ENCODE results near the gene ST14. TPM values are rescaled to one million over a fixed set of nuclear protein-coding genes. Genes with fewer than 3 reads are reported as not detected.
"Not testable (repeated sequence)": the region's sequence is repeated elsewhere in the genome, so short reads cannot be mapped to it uniquely, and the experiment has no call there.

Gene ST14
- total and polyA plus RNA-seq, 2 donors, result 13.7 to 28.6 TPM

DNA sequence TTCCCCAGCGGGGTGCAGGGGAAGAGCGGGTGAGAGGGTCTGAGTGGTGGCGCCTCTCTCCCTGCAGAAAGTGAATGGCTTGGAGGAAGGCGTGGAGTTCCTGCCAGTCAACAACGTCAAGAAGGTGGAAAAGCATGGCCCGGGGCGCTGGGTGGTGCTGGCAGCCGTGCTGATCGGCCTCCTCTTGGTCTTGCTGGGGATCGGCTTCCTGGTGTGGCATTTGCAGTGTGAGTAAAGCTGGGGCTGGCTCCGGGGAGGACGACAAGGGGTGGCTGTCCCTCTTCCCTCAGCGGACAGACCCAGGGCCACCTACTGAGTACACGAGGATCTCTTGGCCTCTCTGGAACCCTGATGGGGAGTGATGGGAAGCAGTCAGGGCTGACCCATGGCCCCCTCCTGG lies 28.5 kb downstream of the ST14 start:
- Histone ChIP-seq H3K36me3 (ENCODE audit: control insufficient read depth in 2 of 2, insufficient read depth in 2 of 2, low read length in 1 of 2) (no peaks in the 10 kb centered on the region), H3K27ac (ENCODE audit: low read depth in 1 of 2, low read length in 1 of 2) (no peak overlapping the region), H3K9me3 (ENCODE audit: control insufficient read depth in 2 of 2, insufficient read depth in 1 of 2, low read length in 1 of 2) (no peaks in the 10 kb centered on the region), H3K27me3 (ENCODE audit: control insufficient read depth in 2 of 2, insufficient read depth in 1 of 2, low read length in 1 of 2) (no peaks in the 10 kb centered on the region), H3K4me3 (ENCODE audit: low read length in 2 of 2) (no peak overlapping the region), H3K4me1 (ENCODE audit: control insufficient read depth in 2 of 2, insufficient read depth in 2 of 2, low read length in 2 of 2) (no peaks in the 10 kb centered on the region)
- WGBS, result 96% methylated on average over 14 of the region's 14 CpGs
- DNase-seq (ENCODE audit: low read depth in 6 of 9, low spot score in 9 of 9), result no peak

DNA sequence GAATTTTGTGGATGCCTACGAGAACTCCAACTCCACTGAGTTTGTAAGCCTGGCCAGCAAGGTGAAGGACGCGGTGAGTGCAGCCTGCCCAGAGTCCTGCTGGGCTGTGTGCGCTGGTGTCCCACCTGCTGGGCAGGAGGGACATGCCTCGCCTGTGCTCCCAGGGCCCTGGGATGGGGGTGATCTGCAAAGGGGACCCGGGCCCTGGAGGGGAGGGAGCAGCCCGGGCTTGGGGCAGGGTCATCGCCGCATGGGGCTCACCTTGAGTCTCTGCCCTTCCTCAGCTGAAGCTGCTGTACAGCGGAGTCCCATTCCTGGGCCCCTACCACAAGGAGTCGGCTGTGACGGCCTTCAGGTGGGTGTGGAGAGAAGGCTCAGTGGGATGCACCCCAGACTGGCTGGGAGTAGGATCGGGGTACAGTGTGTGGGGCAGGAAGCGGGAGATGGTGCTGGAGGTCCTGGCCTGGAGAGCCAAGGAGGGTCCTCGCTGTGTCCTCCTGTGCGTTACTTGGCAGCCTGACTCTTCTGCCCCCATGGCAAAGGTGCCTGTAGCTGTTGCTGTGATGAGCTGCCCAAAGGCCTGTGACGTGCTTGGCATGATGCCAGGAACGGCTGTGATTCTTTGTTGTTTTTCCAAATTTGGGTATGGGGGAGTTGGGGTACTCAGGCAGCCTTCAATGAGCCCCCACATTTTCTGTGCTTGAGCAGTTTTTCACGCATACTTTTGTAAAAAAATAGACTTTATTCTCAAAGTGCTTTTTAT lies 29.2 kb downstream of the ST14 start:
- DNase-seq (ENCODE audit: low read depth in 6 of 9, low spot score in 9 of 9), result no peak

DNA sequence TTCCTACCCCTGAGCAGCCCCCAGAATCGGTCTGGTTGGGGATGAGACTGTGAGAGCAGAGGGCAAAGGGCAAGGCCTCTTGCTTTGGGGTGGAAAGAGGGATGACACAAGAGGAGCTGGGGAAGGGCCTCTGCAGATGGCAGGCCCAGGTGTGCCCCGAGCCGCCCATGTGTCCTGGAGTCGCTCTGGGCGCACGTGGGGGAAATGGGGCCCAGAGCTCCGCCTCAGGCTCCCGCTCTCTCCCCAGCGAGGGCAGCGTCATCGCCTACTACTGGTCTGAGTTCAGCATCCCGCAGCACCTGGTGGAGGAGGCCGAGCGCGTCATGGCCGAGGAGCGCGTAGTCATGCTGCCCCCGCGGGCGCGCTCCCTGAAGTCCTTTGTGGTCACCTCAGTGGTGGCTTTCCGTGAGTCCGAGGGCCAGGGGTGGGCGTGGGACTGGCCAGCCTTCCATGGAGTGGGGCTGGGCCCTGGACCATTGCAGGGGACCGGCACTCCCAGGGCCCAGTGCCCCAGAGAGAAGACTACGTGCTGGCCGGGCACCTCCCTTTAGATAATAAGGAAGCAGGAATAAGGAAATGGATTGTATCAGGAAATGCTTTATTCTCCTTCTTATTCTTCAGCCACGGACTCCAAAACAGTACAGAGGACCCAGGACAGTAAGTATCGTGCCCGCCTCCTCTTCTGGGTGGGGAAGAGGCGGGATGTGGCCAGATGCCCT lies 30.1 kb downstream of the ST14 start:
- 93% methylated on average over 32 of the region's 32 CpGs for WGBS
- H3K27me3 ChIP-seq (ENCODE audit: control insufficient read depth in 2 of 2, insufficient read depth in 1 of 2, low read length in 1 of 2), result no peaks in the 10 kb centered on the region
- H3K27ac ChIP-seq (ENCODE audit: low read depth in 1 of 2, low read length in 1 of 2), result no peak overlapping the region
- H3K36me3 ChIP-seq (ENCODE audit: control insufficient read depth in 2 of 2, insufficient read depth in 2 of 2, low read length in 1 of 2), result no peaks in the 10 kb centered on the region
- no peaks in the 10 kb centered on the region for H3K9me3 ChIP-seq (ENCODE audit: control insufficient read depth in 2 of 2, insufficient read depth in 1 of 2, low read length in 1 of 2)
- H3K4me3 ChIP-seq (ENCODE audit: low read length in 2 of 2), result no peak overlapping the region
- no peak for DNase-seq (ENCODE audit: low read depth in 6 of 9, low spot score in 9 of 9)
- H3K4me1 ChIP-seq (ENCODE audit: control insufficient read depth in 2 of 2, insufficient read depth in 2 of 2, low read length in 2 of 2), result no peaks in the 10 kb centered on the region

More for the DNA sequence above, 29.2 kb downstream of the ST14 start:
- Histone ChIP-seq H3K4me1 (ENCODE audit: control insufficient read depth in 2 of 2, insufficient read depth in 2 of 2, low read length in 2 of 2) (no peaks in the 10 kb centered on the region), H3K36me3 (ENCODE audit: control insufficient read depth in 2 of 2, insufficient read depth in 2 of 2, low read length in 1 of 2) (no peaks in the 10 kb centered on the region), H3K9me3 (ENCODE audit: control insufficient read depth in 2 of 2, insufficient read depth in 1 of 2, low read length in 1 of 2) (no peaks in the 10 kb centered on the region), H3K27me3 (ENCODE audit: control insufficient read depth in 2 of 2, insufficient read depth in 1 of 2, low read length in 1 of 2) (no peaks in the 10 kb centered on the region), H3K27ac (ENCODE audit: low read depth in 1 of 2, low read length in 1 of 2) (no peak overlapping the region), H3K4me3 (ENCODE audit: low read length in 2 of 2) (no peak overlapping the region)
- 92% methylated on average over 19 of the region's 19 CpGs for WGBS

GRCh38 chr11:130190371-130190881 lies 30.8 kb downstream of the ST14 start:
- no peak for DNase-seq (ENCODE audit: low read depth in 6 of 9, low spot score in 9 of 9)
- WGBS, result 94% methylated on average over 29 of the region's 29 CpGs

GRCh38 chr11:130191896-130192295 lies 32.3 kb downstream of the ST14 start:
- DNase-seq (ENCODE audit: low read depth in 6 of 9, low spot score in 9 of 9), result no peak
- Histone ChIP-seq H3K4me1 (ENCODE audit: control insufficient read depth in 2 of 2, insufficient read depth in 2 of 2, low read length in 2 of 2) (no peaks in the 10 kb centered on the region), H3K27ac (ENCODE audit: low read depth in 1 of 2, low read length in 1 of 2) (no peak overlapping the region), H3K9me3 (ENCODE audit: control insufficient read depth in 2 of 2, insufficient read depth in 1 of 2, low read length in 1 of 2) (no peaks in the 10 kb centered on the region), H3K4me3 (ENCODE audit: low read length in 2 of 2) (no peak overlapping the region), H3K27me3 (ENCODE audit: control insufficient read depth in 2 of 2, insufficient read depth in 1 of 2, low read length in 1 of 2) (no peaks in the 10 kb centered on the region), H3K36me3 (ENCODE audit: control insufficient read depth in 2 of 2, insufficient read depth in 2 of 2, low read length in 1 of 2) (no peaks in the 10 kb centered on the region)
- WGBS, result 92% methylated on average over 14 of the region's 14 CpGs

More at GRCh38 chr11:130190371-130190881, 30.8 kb downstream of the ST14 start:
- no peaks in the 10 kb centered on the region for H3K9me3 ChIP-seq (ENCODE audit: control insufficient read depth in 2 of 2, insufficient read depth in 1 of 2, low read length in 1 of 2)
- no peak overlapping the region for H3K27ac ChIP-seq (ENCODE audit: low read depth in 1 of 2, low read length in 1 of 2)
- H3K27me3 ChIP-seq (ENCODE audit: control insufficient read depth in 2 of 2, insufficient read depth in 1 of 2, low read length in 1 of 2), result no peaks in the 10 kb centered on the region
- H3K36me3 ChIP-seq (ENCODE audit: control insufficient read depth in 2 of 2, insufficient read depth in 2 of 2, low read length in 1 of 2), result no peaks in the 10 kb centered on the region
- H3K4me3 ChIP-seq (ENCODE audit: low read length in 2 of 2), result no peak overlapping the region
- no peaks in the 10 kb centered on the region for H3K4me1 ChIP-seq (ENCODE audit: control insufficient read depth in 2 of 2, insufficient read depth in 2 of 2, low read length in 2 of 2)

GRCh38 chr11:130192845-130193267 lies 33.3 kb downstream of the ST14 start:
- H3K9me3 ChIP-seq (ENCODE audit: control insufficient read depth in 2 of 2, insufficient read depth in 1 of 2, low read length in 1 of 2), result no peaks in the 10 kb centered on the region
- H3K27ac ChIP-seq (ENCODE audit: low read depth in 1 of 2, low read length in 1 of 2), result no peak overlapping the region
- H3K36me3 ChIP-seq (ENCODE audit: control insufficient read depth in 2 of 2, insufficient read depth in 2 of 2, low read length in 1 of 2), result no peaks in the 10 kb centered on the region
- WGBS, result 92% methylated on average over 4 of the region's 4 CpGs
- no peaks in the 10 kb centered on the region for H3K4me1 ChIP-seq (ENCODE audit: control insufficient read depth in 2 of 2, insufficient read depth in 2 of 2, low read length in 2 of 2)
- no peaks in the 10 kb centered on the region for H3K27me3 ChIP-seq (ENCODE audit: control insufficient read depth in 2 of 2, insufficient read depth in 1 of 2, low read length in 1 of 2)
- no peak overlapping the region for H3K4me3 ChIP-seq (ENCODE audit: low read length in 2 of 2)
- DNase-seq (ENCODE audit: low read depth in 6 of 9, low spot score in 9 of 9), result no peak

DNA sequence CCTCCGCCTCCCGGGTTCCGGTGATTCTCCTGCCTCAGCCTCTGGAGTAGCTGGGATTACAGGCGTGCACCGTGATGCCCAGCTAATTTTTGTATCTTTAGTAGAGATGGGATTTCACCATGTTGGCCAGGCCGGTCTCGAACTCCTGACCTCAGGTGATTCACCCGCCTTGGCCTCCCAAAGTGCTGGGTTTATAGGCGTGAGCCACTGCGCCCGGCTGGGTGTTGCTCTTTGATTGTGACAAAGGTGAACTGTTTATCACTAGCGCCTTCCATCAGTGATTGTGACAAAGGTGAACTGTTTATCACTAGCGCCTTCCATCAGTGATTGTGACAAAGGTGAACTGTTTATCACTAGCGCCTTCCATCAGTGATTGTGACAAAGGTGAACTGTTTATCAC lies 34.0 kb downstream of the ST14 start:
- 96% methylated on average over 14 of the region's 14 CpGs for WGBS
- not testable (repeated sequence) for DNase-seq (ENCODE audit: low read depth in 6 of 9, low spot score in 9 of 9); H3K27ac ChIP-seq (ENCODE audit: low read depth in 1 of 2, low read length in 1 of 2); H3K27me3 ChIP-seq (ENCODE audit: control insufficient read depth in 2 of 2, insufficient read depth in 1 of 2, low read length in 1 of 2); H3K9me3 ChIP-seq (ENCODE audit: control insufficient read depth in 2 of 2, insufficient read depth in 1 of 2, low read length in 1 of 2); H3K4me1 ChIP-seq (ENCODE audit: control insufficient read depth in 2 of 2, insufficient read depth in 2 of 2, low read length in 2 of 2); H3K4me3 ChIP-seq (ENCODE audit: low read length in 2 of 2); H3K36me3 ChIP-seq (ENCODE audit: control insufficient read depth in 2 of 2, insufficient read depth in 2 of 2, low read length in 1 of 2)

GRCh38 chr11:130194241-130195023 lies 34.9 kb downstream of the ST14 start:
- H3K27ac ChIP-seq (ENCODE audit: low read depth in 1 of 2, low read length in 1 of 2), result no peak overlapping the region
- H3K27me3 ChIP-seq (ENCODE audit: control insufficient read depth in 2 of 2, insufficient read depth in 1 of 2, low read length in 1 of 2), result no peaks in the 10 kb centered on the region
- DNase-seq (ENCODE audit: low read depth in 6 of 9, low spot score in 9 of 9), result no peak
- no peaks in the 10 kb centered on the region for H3K4me1 ChIP-seq (ENCODE audit: control insufficient read depth in 2 of 2, insufficient read depth in 2 of 2, low read length in 2 of 2)
- H3K9me3 ChIP-seq (ENCODE audit: control insufficient read depth in 2 of 2, insufficient read depth in 1 of 2, low read length in 1 of 2), result no peaks in the 10 kb centered on the region
- no peak overlapping the region for H3K4me3 ChIP-seq (ENCODE audit: low read length in 2 of 2)
- H3K36me3 ChIP-seq (ENCODE audit: control insufficient read depth in 2 of 2, insufficient read depth in 2 of 2, low read length in 1 of 2), result no peaks in the 10 kb centered on the region
- WGBS, result 96% methylated on average over 21 of the region's 21 CpGs
